GM12878 (cell line): ENCODE results near the gene MNAT1. TPM values are rescaled to one million over a fixed set of nuclear protein-coding genes. Genes with fewer than 3 reads are reported as not detected.

ENCODE experiments used
- ATAC-seq: fragments of 200-7000 bp; cut with Tn5 transposase; 3 replicates; pipeline ENCODE4 v1.9.1; 2020; ENCODE audit warnings: mild to moderate bottlenecking, moderate library complexity
- BruUV-seq: library from RNA; stranded (reverse); fragments of 400-500 nt; replicated peaks from 2 replicates; lab custom pipeline; 2021; lab: Mats Ljungman, UMichigan
- CTCF ChIA-PET: fragments of 300-600 bp; sonication (Branson Sonifier 250); formaldehyde crosslinking; extraction: SDS; loops from one replicate; lab custom pipeline; 2021; ENCODE audit warnings: inconsistent platforms; lab: Yijun Ruan, JAX
- POLR2A ChIA-PET: fragments of 350-600 bp; formaldehyde crosslinking; extraction: SDS; loops from one replicate; lab custom pipeline; 2021; ENCODE audit warnings: inconsistent platforms; lab: Charles Lee
- RAD21 ChIA-PET: fragments of 300-600 bp; sonication (Branson Sonifier 250); formaldehyde crosslinking; loops from one replicate; lab custom pipeline; 2023; ENCODE audit warnings: antibody characterized with exemption; ENCODE audit not compliant: unreplicated experiment; lab: Charles Lee
- SMC1A ChIA-PET: fragments of 300-600 bp; sonication (Branson Sonifier 250); formaldehyde crosslinking; loops from one replicate; lab custom pipeline; 2023; ENCODE audit not compliant: unreplicated experiment, uncharacterized antibody; lab: Charles Lee
- DNase-seq: peaks from one replicate; pipeline ENCODE4 v3.0.0-alpha.2; 2011; ENCODE audit warnings: low read depth, low spot score
- FAIRE-seq: peaks from 3 replicates; lab custom pipeline; 2011; peaks lifted over from hg19 to GRCh38; lab: Jason Lieb, UNC
- H2AFZ ChIP-seq: 2 replicates; pipeline ENCODE4 v1.6.0; 2011; ENCODE audit warnings: low read depth, low read length, control low read depth; ENCODE audit not compliant: control insufficient read depth
- H3K27ac ChIP-seq: 2 replicates; pipeline ENCODE4 v1.5.1; 2011; ENCODE audit warnings: control low read depth; ENCODE audit not compliant: control insufficient read depth, insufficient read depth
- H3K27me3 ChIP-seq, 2 experiments: replicated peaks in 1 of 2; 2 replicates each; pipeline versions ENCODE4 v1.6.0 to v1.6.1; 2011; ENCODE audit warnings: low read length in 1 of 2; ENCODE audit not compliant: control insufficient read depth in 2 of 2, insufficient read depth in 2 of 2
- H3K36me3 ChIP-seq, 2 experiments: 2 replicates each; pipeline ENCODE4 v1.5.1; 2011; ENCODE audit warnings: low read length in 1 of 2; ENCODE audit not compliant: control insufficient read depth in 2 of 2, insufficient read depth in 2 of 2
- H3K4me1 ChIP-seq: 2 replicates; pipeline ENCODE4 v1.6.1; 2011; ENCODE audit warnings: mild to moderate bottlenecking, low read length, moderate library complexity, mixed read lengths; ENCODE audit not compliant: control insufficient read depth, insufficient read depth
- H3K4me2 ChIP-seq: 2 replicates; pipeline ENCODE4 v1.6.0; 2011; ENCODE audit warnings: control low read depth; ENCODE audit not compliant: control insufficient read depth, insufficient read depth
- H3K4me3 ChIP-seq: fragments of 200-600 bp; sonication (generic); 2 replicates; pipeline ENCODE4 v1.5.1; 2016
- H3K79me2 ChIP-seq: 2 replicates; pipeline ENCODE4 v1.6.0; 2011; ENCODE audit warnings: low read length; ENCODE audit not compliant: control insufficient read depth, insufficient read depth
- H3K9ac ChIP-seq: 2 replicates; pipeline ENCODE4 v1.8.0; 2011; ENCODE audit warnings: low read length, control low read depth, mixed read lengths; ENCODE audit not compliant: control insufficient read depth, insufficient read depth
- H3K9me3 ChIP-seq: replicated peaks from 3 replicates; pipeline ENCODE4 v1.5.1; 2011; ENCODE audit warnings: mild to moderate bottlenecking, low read length; ENCODE audit not compliant: control insufficient read depth, insufficient read depth
- H4K20me1 ChIP-seq: 2 replicates; pipeline ENCODE4 v1.6.0; 2011; ENCODE audit not compliant: control insufficient read depth, insufficient read depth
- ATF2 ChIP-seq: IDR thresholded peaks from 2 replicates; pipeline ENCODE4 v1.6.1; 2012; ENCODE audit warnings: low read length, inconsistent platforms
- CEBPB ChIP-seq, 2 experiments: fragments of 150-350 bp in 1 of 2; IDR thresholded peaks; 2 replicates each; pipeline ENCODE4 v1.6.1; 2012 to 2014; ENCODE audit warnings: low read depth in 2 of 2, low read length in 2 of 2, borderline replicate concordance in 1 of 2, inconsistent platforms in 1 of 2
- EP300 ChIP-seq, 2 experiments: fragments of 150-350 bp in 1 of 2; IDR thresholded peaks; 2 replicates each; pipeline ENCODE4 v1.6.1; 2011 to 2012; ENCODE audit warnings: low read depth in 2 of 2, low read length in 2 of 2, borderline replicate concordance in 1 of 2, improper control_type of control experiment in 1 of 2, inconsistent platforms in 1 of 2; ENCODE audit not compliant: control insufficient read depth in 1 of 2
- ETV6 ChIP-seq, 2 experiments: fragments of 450-650 bp in 1 of 2; IDR thresholded peaks in 1 of 2; conservative IDR thresholded peaks in 1 of 2; 2 replicates each; pipeline ENCODE4 v1.6.1; 2014; ENCODE audit warnings: antibody characterized with exemption in 1 of 2, borderline replicate concordance in 1 of 2, low read depth in 1 of 2, mild to moderate bottlenecking in 1 of 2, moderate library complexity in 1 of 2
- KLF5 ChIP-seq: fragments of 450-650 bp; IDR thresholded peaks from 2 replicates; pipeline ENCODE4 v1.6.1; 2014; ENCODE audit warnings: mild to moderate bottlenecking; ENCODE audit not compliant: partially characterized antibody
- MEF2A ChIP-seq: IDR thresholded peaks from 2 replicates; pipeline ENCODE4 v1.6.1; 2011; ENCODE audit warnings: low read depth, mild to moderate bottlenecking, low read length, moderate library complexity; ENCODE audit not compliant: insufficient read depth
- SMAD5 ChIP-seq: IDR thresholded peaks from 2 replicates; pipeline ENCODE4 v1.6.1; 2016; ENCODE audit warnings: antibody characterized with exemption, low read depth
- YY1 ChIP-seq: IDR thresholded peaks from 2 replicates; pipeline ENCODE4 v1.6.1; 2011; ENCODE audit warnings: low read depth, mild to moderate bottlenecking, low read length
- ZNF687 ChIP-seq: fragments of 450-650 bp; IDR thresholded peaks from 2 replicates; pipeline ENCODE4 v1.6.1; 2017; ENCODE audit warnings: mild to moderate bottlenecking, moderate library complexity
- WGBS: methylation state at CpG from one replicate; pipeline ENCODE4 v1.1.6; 2016; ENCODE audit warnings: low lambda C conversion rate; ENCODE audit not compliant: insufficient replicate concordance, insufficient coverage; ENCODE audit errors: missing lambda C conversion rate; 5-methylcytosine and 5-hydroxymethylcytosine counted together
- in situ Hi-C: fragments of 300-500 bp; cut with MboI; formaldehyde crosslinking; loops from 9 replicates; pipeline ENCODE4 v1.14.3; 2018; ENCODE audit warnings: mixed read lengths
- intact Hi-C: fragments of 100-400 bp; cut with micrococcal nuclease; formaldehyde crosslinking; loops from one replicate; pipeline ENCODE4 v1.14.2; 2022; ENCODE audit not compliant: unreplicated experiment
- polyA plus RNA-seq, 11 experiments: library from polyadenylated mRNA; depleted of rRNA in 4 of 11; unstranded in 6 of 11; stranded (reverse) in 5 of 11; fragments of >200 nt; fragmentation: Nextera tagmentation in 4 of 11; fragmentation: Illumina TruSeq in 1 of 11; extraction: Ambion mirVana in 4 of 11; extraction: Trizol in 1 of 11; gene quantifications; 1 replicate in 1 of 11; 2 replicates in 10 of 11; pipeline versions ENCODE4 v1.2.1 to v1.2.3, GENCODE V29; 2011 to 2016; ENCODE audit warnings: inconsistent platforms in 2 of 11, missing spikeins in 2 of 11, low read depth in 1 of 11
- total RNA-seq, 4 experiments: library from RNA; depleted of rRNA in 3 of 4; stranded (reverse); fragments of >200 nt in 3 of 4; fragmentation: Illumina TruSeq in 1 of 4; extraction: Trizol in 1 of 4; gene quantifications; 2 replicates each; pipeline versions ENCODE4 v1.2.1 to v1.2.3, GENCODE V29; 2013 to 2021

MNAT1 gene
- total and polyA plus RNA-seq, 10 of the 15 experiments (the other 5 are each of a cell fraction or from before 2014, with no cell fraction given): 26.5 to 67.4 (median 40.8) TPM

- ChIA-PET POLR2A (no interaction called here), SMC1A (no interaction called here), RAD21 (no interaction called here), CTCF (no interaction called here)
- no peak overlapping the region for H3K4me2 ChIP-seq
- no TSS peak for BruUV-seq
- FAIRE-seq (no peak), DNase-seq (no peak), ATAC-seq (no peak)
- H4K20me1 ChIP-seq: no peaks in the 10 kb centered on the region
- no peaks in the 10 kb centered on the region for H3K36me3 ChIP-seq
- no peak overlapping the region for H2AFZ ChIP-seq
- 82% methylated on average over 2 of the region's 2 CpGs for WGBS
- no peak overlapping the region for H3K27ac ChIP-seq
- no peaks in the 10 kb centered on the region for H3K79me2 ChIP-seq
- in situ Hi-C loops: no loop called here
- intact Hi-C loops: no loop called here
- no peaks in the 10 kb centered on the region for H3K27me3 ChIP-seq
- H3K9ac ChIP-seq: no peak overlapping the region
- no peaks in the 10 kb centered on the region for H3K4me1 ChIP-seq
- no peak overlapping the region for H3K4me3 ChIP-seq
- TF ChIP-seq ATF2 (no peak), ZNF687 (no peak), SMAD5 (no peak), KLF5 (no peak), ETV6 (conservative IDR thresholded peaks at IDR 0.05 in 1 of 2, IDR thresholded peaks at IDR 0.05 in 1 of 2; ENCODE audit: borderline replicate concordance in 1 of 2, low read depth in 1 of 2) (no peak), YY1 (no peak), EP300 (IDR thresholded peaks at IDR 0.05; ENCODE audit: borderline replicate concordance in 1 of 2, control insufficient read depth in 1 of 2, low read depth in 2 of 2, low read length in 2 of 2) (no peak), CEBPB (IDR thresholded peaks at IDR 0.05; ENCODE audit: borderline replicate concordance in 1 of 2, low read depth in 2 of 2, low read length in 2 of 2) (no peak), MEF2A (no peak)
- H3K9me3 ChIP-seq: no peaks in the 10 kb centered on the region; the same call in 2 of the 3 replicates
Measured at GRCh38 chr14:60800409-60800808, 65.8 kb downstream of the MNAT1 start.
